CD4-positive, alpha-beta T cell treated with Interleukin-10 for 1 hour (primary cell): ENCODE data around the gene APCDD1L.
A peak's percentile ranks its signal among the peaks of the same experiment; 100 is the strongest.

Experiments
- DNase-seq: peaks from one replicate; pipeline ENCODE4 v3.0.0-alpha.2; 2020

The APCDD1L gene

DNA sequence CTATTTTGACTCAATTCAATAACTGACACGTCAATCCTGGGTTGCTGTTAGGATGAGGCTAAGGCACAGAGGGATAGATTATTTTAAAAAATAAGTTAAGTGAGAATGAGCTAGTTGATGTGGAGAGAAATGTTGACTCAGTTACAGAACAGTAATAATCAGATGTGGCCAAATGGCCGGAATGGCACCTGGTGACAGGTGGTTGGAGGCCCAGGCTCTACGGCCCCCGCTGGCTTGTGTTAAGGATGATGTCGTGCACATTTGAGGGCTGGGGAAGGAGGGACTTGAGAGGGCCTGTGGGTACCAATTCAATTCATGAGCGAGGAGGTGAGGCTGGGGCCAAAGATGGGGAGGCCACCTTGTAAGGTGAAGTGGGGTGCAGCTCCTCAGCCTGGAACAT lies 31.7 kb downstream of the APCDD1L start:
- DNase-seq, result no peak

GRCh38 chr20:58483051-58483450 lies 32.1 kb downstream of the APCDD1L start:
- DNase-seq, result no peak

DNA sequence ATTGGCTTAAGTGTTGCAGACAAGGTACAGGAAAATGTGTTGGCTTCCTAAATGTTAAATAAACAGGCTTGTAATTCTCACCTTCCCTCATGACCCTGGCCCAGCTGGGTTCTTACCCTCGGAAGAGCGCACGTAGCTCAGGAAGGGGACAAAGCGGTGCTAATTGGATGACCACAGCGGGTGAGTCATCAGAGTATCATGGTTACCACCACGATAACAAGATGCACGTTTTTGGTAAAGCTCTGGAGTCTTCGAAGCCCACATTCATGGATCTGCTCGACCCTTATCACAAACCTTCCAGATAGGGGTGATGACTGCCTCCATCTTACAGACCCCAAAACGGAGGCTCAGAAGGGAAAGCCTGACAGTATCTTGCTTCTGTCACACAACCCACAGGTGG lies 32.8 kb downstream of the APCDD1L start:
- no peak for DNase-seq

DNA sequence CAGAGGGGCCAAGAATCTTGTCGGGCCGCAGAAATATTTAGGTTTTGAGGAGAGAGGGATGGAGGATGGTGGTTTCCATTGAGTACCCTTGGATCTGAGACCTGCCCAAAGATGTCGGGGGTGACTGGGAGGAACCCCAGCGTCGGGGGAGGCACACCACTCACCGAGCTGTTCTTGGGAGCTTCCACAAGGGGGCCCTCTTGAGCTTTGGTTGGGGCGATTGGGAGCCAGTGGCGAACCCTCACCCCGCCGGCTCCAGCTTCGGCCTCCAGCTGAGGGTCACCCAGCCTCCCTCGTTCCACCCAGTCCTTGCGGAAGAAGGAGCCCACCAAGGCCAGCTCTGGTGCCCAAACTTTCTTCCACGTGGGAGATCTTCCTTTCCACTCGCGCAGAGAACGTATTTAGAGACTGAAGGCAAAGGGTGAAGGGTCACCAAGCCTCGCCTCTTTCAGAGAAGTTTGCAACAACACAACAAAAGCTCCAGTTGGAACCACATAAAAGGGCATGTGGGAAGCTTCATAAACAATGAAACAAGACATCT lies 33.6 kb downstream of the APCDD1L start:
- DNase-seq, result peak; percentile 32

- DNase-seq, result no peak
Measured at GRCh38 chr20:58480551-58481336, 34.5 kb downstream of the APCDD1L start.

- no peak for DNase-seq
Measured at GRCh38 chr20:58479726-58480440, 35.3 kb downstream of the APCDD1L start.

DNA sequence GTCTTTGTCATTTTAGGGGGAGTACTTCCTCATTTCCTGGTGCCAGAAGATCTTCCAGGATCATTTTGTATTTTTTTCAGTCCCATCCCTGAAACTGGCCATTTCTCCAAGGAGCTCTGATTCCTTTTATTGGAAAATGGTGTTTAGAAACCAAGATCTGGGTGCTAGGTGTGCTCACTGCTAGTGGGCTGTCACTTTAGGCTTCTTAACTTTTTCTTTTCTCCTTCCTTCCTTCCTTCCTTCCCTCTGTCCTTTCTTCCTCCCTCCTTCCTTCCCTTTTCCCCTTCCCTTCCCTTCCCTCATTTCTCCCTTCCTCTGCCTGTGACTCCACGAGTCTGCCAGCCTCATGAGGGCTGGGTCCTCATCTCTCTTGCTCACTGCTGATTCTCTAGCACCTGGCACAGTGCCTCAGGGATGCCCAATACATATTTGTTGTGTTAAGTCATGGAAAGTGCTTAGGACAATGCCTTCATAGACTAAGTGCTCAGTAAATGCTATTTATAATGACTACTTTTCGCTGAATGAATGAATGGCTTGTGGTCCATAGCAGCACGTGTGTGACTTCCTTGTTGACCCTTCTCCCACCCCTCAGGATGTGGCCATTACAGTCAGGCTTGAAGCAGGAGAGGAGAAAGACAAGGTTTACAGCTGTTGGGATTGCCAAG lies 36.9 kb downstream of the APCDD1L start:
- DNase-seq, result no peak

DNA sequence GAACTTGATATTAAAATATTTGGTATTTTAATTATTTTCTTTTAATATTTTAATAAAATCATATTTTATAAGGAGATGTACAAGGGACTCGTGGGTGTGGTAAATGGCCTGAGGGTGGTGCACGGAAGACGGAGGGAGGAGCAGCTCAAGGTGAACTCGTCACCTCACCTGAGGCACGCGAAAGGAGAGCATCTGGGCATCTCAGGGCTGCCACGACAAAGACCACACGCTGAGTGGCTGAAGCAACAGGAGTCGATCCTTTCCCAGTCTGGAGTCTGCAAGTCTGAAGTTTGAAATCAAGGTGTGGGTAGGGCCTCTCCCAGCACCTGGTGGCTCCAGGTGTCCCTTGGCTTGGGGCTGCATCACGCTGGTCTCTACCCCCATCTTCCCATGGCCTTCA lies 39.7 kb downstream of the APCDD1L start:
- DNase-seq, result no peak

DNA sequence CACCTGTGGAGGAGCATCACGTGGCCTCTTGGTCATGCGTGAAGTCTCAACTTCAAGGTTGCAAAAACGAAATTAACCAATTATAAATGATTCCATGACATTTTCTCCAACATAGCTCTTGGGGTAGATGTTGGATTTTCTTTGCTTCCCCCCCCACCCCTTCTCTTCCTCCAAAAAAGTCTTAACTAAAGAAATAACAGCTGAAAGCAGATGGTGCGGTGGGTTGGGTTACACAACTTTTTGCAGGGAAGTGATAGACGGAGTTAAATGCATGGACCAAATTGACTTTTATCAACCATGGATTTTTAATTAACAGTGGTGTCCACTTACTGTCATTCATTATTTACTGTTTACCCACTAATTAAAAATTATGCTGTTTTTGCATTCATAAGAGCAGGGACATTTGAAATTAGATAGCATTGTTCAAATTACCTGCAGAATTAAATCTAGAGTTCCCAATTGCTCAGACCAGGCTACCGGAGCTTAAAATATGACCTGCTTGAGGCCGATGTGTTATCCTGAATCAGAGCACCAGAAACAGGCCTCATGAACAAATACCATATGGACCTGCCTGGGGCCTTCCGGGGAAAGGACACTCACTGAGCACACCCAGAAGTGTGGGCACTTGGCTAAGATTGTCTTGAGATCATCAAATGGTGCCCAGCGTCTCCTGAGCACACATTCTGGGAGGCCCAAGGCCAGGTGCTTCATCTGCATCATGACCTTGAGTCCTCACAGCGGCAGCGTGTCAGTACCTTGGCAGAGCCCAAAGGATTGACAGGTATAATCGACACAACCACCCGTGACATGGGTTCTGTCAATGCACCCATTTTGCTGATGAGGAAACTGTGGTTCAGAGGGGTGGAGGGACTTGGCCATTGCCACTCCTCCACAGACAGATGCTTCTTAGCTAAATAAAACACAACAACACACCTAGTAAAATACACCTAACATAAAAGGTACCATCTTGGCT lies 41.5 kb downstream of the APCDD1L start:
- DNase-seq, result no peak

DNA sequence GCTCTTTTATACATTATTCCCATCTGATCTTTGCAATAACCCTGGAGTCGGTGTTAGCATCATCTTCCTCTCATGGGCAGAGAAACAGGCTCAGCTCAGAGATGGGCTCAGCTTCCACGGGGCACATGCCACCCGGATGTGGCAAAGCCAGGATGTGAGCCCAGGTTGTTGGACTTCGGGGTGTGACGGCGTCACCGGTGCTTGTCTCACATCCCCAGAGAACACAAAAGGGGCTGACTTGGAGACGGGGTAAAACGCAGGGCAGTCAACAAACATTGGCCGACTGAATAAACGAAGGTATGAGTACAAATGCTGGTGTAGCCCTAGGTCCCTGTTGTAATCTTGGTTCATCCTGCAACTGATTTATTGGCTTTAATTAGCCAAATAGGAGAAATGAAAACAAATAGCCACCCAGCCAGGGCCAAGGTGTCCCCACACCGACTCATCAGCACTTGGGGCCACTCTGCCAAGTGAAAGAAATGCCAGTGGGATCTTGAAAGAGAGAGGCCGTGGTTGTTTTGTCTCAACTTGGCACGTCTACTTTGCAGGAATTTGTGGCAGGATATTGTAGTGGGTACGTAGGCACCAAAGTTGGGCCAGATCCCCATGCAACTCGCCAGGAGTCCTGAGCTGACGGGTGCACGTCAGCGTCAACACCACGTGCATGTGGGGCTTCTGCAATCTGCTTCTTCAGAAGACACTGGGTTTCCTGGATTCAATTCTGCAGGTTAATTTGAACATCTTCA lies 42.8 kb downstream of the APCDD1L start:
- DNase-seq, result no peak

- no peak for DNase-seq
Measured at GRCh38 chr20:58471193-58472164, 43.7 kb downstream of the APCDD1L start.

DNA sequence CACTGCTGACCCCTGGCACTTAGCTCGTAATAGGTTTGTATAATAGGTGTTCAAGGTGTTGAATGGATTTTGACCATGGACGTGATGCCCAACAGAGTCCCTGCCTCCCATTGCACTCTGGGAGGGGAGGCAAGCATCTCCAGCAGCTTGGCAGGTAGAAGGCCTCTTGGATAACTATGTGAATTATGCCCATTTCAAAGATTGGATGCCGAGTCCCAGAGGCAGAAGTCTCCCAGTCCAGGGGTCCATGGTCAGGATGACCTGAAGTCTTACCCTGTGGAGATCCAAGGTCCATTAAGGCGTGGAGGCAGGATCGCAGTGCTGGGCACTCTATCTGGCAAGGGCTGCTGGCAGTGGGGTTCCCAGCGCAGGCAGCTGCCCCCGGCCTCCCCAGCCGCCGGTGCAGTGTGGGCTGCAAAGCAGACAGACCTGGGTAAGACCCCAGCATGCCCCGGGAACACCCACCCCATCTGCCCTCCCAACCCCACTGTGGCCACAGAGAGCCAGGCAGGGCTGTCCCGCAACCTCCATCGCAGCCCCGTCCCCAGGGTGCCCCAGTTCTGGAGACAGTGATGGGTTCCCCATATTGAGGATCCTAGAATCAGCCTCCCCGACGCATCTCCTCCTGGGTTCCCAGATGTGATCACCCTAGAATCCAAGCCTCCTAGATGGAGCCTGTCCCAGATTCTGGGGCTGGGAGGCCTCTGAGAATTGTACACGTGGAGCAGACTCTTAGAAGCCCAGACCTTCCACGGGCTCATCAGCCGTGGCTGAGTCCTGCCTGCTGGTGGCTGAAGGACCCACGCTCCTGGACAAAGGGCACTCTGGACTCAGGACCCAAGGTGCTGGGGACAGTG lies 44.6 kb downstream of the APCDD1L start:
- no peak for DNase-seq

- DNase-seq, result no peak
Measured at GRCh38 chr20:58469616-58470015, 45.6 kb downstream of the APCDD1L start.

- DNase-seq, result no peak
Measured at GRCh38 chr20:58467572-58468527, 47.3 kb downstream of the APCDD1L start.

DNA sequence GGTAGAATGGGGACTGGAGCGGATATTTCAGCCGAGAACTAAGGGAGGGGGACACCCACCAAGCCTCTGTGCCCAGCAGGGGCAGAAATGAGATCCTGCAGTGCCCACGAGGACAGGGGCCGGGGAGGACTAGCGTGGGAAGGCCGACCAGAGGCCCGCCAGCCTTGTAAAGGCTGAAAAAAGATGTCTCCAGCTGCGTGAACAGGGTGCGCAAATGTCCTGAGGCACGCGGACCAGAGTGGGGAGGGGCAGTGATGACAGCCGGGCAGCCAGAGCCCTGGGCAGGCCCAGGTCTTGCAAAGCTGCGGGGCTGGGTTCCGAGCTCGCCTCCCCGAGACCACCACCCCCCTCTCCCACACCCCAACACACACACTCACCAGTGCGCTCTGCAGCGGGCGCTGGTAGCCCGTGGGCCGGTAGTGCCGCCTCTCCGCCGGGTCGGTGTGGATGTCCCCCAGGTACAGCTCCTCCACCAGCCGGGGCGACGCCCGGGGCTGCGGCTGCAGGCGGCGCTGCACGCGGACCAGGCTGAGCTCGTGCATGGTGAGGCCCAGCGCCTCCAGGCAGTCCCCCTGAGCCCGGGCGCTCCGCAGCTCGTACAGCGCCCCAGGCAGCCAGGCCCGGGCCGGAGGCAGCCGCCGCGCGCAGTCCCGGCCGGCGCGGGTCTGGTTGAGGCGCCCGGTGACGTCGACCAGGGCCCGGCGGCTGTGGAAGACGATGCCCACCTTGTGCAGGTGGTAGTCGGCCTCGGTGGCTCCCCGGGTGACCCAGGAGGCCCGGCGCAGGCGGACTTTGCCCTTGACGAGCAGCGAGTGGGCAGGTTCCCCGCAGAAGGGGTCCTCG lies 48.2 kb downstream of the APCDD1L start:
- DNase-seq, result no peak

DNA sequence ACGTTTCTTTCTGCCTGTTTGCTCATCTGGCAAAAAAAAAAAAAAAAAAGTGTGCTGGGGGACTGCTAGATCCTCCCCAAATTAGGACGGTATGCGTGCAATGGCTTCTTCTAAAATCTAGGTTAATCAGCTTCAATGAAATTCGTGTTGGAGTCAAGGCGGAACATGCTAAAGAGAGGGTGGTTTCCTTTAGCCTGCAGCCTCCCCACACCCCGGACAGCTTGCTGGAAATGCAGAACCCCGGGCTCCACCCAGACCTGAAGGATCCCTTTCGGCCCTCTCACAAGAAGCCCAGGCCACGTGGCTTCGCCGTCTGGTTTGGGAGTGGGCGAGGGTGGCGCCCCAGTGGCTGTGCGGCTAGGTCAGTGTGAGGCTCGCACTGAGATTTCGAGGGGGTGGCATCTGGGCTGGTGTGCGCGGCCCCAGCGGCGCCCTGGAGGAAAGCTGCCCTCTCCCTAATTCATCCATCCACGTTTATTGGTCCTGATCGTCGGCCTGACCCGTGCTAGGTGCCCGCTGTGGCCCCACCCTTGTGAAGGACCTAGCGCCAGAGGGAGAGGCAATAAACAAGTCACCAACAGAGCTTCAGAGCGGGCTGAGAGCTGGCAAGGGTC lies 49.0 kb downstream of the APCDD1L start:
- DNase-seq, result no peak

DNA sequence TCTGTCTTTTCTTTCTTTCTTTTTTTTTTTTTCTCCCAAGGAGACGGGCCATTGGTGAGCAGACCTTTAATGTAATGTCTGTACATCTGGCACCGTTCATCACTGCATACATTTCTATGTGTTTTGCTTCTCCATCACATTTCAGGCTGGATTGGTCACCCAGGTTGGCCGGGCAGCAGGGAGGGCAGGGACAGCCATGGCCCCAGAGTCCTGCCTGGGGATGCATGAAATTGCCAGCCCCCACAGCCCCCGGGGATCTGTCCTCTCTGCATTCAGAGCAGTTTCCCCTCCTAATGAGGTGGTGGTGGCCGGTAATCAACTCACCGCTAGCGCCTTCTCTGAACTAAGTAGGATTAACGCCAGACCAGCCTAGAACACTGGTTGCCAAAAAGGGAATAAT lies 50.4 kb downstream of the APCDD1L start:
- no peak for DNase-seq
